ENCODE results near the gene EIF3L. TPM values are rescaled to one million over a fixed set of nuclear protein-coding genes. Genes with fewer than 3 reads are reported as not detected.
"Not testable (repeated sequence)": the region's sequence is repeated elsewhere in the genome, so short reads cannot be mapped to it uniquely, and the experiment has no call there.

The EIF3L gene
- 526 TPM for total RNA-seq (ENCODE audit: unreplicated experiment)
- long read RNA-seq, transcript EIF3L-203 (13 exons, 3,220 nt): major isoform, 532 of 595 reads
- long read RNA-seq, partial matches to known transcripts: 21 of 595 reads
- long read RNA-seq, other reads (novel, unspliced or antisense): 40 of 595 reads

GRCh38 chr22:37849089-37849751 is at the start of gene EIF3L:
Gene EIF3L, plus strand, starts transcription at chr22:37849419. Its CDS starts 31 bp downstream, at chr22:37849450.
- Mint-ChIP-seq H3K4me1 (ENCODE audit: low read depth, unreplicated experiment) (peaks cover 5% of the 10 kb centered on the region), H3K36me3 (ENCODE audit: unreplicated experiment) (no peaks in the 10 kb centered on the region), H3K27me3 (ENCODE audit: unreplicated experiment) (peaks cover 11% of the 10 kb centered on the region), H3K27ac (ENCODE audit: unreplicated experiment) (peak within 1 kb of the TSS; percentile 89), H3K4me3 (ENCODE audit: unreplicated experiment) (peak within 1 kb of the TSS; percentile 95), H3K9me3 (ENCODE audit: unreplicated experiment) (peaks cover 11% of the 10 kb centered on the region)
- TF ChIP-seq CTCF (IDR thresholded peaks at IDR 0.05; ENCODE audit: partially characterized antibody, unreplicated experiment): no peak
- peak; percentile 93 for DNase-seq

- H3K27me3 Mint-ChIP-seq (ENCODE audit: unreplicated experiment); H3K36me3 Mint-ChIP-seq (ENCODE audit: unreplicated experiment); H3K4me3 Mint-ChIP-seq (ENCODE audit: unreplicated experiment); H3K9me3 Mint-ChIP-seq (ENCODE audit: unreplicated experiment); H3K4me1 Mint-ChIP-seq (ENCODE audit: low read depth, unreplicated experiment); DNase-seq: not testable (repeated sequence)
- peak overlapping the region; percentile 13 for H3K27ac Mint-ChIP-seq (ENCODE audit: unreplicated experiment)
These were observed 49.2 kb upstream of the EIF3L start for GRCh38 chr22:37799979-37800378.

GRCh38 chr22:37801946-37802309 is 47.3 kb upstream of the EIF3L start:
- no peak for TF ChIP-seq CTCF (IDR thresholded peaks at IDR 0.05; ENCODE audit: partially characterized antibody, unreplicated experiment)
- H3K27me3 Mint-ChIP-seq (ENCODE audit: unreplicated experiment): peaks cover 8% of the 10 kb centered on the region
- H3K4me3 Mint-ChIP-seq (ENCODE audit: unreplicated experiment): peak overlapping the region; percentile 90
- no peaks in the 10 kb centered on the region for H3K36me3 Mint-ChIP-seq (ENCODE audit: unreplicated experiment)
- H3K9me3 Mint-ChIP-seq (ENCODE audit: unreplicated experiment): peaks cover 7% of the 10 kb centered on the region
- DNase-seq: no peak
- H3K4me1 Mint-ChIP-seq (ENCODE audit: low read depth, unreplicated experiment): peaks cover 19% of the 10 kb centered on the region
- peak overlapping the region; percentile 22 for H3K27ac Mint-ChIP-seq (ENCODE audit: unreplicated experiment)

GRCh38 chr22:37802310-37803194 is 46.7 kb upstream of the EIF3L start:
- Mint-ChIP-seq H3K27me3 (ENCODE audit: unreplicated experiment) (peaks cover 8% of the 10 kb centered on the region), H3K4me1 (ENCODE audit: low read depth, unreplicated experiment) (peaks cover 19% of the 10 kb centered on the region), H3K9me3 (ENCODE audit: unreplicated experiment) (peaks cover 8% of the 10 kb centered on the region), H3K4me3 (ENCODE audit: unreplicated experiment) (peak overlapping the region; percentile 90), H3K27ac (ENCODE audit: unreplicated experiment) (peak overlapping the region; percentile 89), H3K36me3 (ENCODE audit: unreplicated experiment) (no peaks in the 10 kb centered on the region)
- no peak for TF ChIP-seq CTCF (IDR thresholded peaks at IDR 0.05; ENCODE audit: partially characterized antibody, unreplicated experiment)
- peak; percentile 82 for DNase-seq

GRCh38 chr22:37803195-37803638 is 46.0 kb upstream of the EIF3L start:
- TF ChIP-seq CTCF (IDR thresholded peaks at IDR 0.05; ENCODE audit: partially characterized antibody, unreplicated experiment): no peak
- H3K27ac Mint-ChIP-seq (ENCODE audit: unreplicated experiment): peak overlapping the region; percentile 89
- DNase-seq: peak; percentile 39
- H3K4me3 Mint-ChIP-seq (ENCODE audit: unreplicated experiment): peak overlapping the region; percentile 88
- H3K27me3 Mint-ChIP-seq (ENCODE audit: unreplicated experiment): peaks cover 8% of the 10 kb centered on the region
- peaks cover 8% of the 10 kb centered on the region for H3K9me3 Mint-ChIP-seq (ENCODE audit: unreplicated experiment)
- peaks cover 14% of the 10 kb centered on the region for H3K4me1 Mint-ChIP-seq (ENCODE audit: low read depth, unreplicated experiment)
- no peaks in the 10 kb centered on the region for H3K36me3 Mint-ChIP-seq (ENCODE audit: unreplicated experiment)

All from glutamatergic neuron (in vitro differentiated cells).